Testis (tissue), 2 donors: Measurements from ENCODE around the gene ADGRE2.
"Not testable (repeated sequence)": the region's sequence is repeated elsewhere in the genome, so short reads cannot be mapped to it uniquely, and the experiment has no call there.

Experiments used
- CTCF ChIP-seq, 3 experiments: fragments of 450-650 bp in 2 of 3; fragments of 200-600 bp in 1 of 3; sonication (generic) in 1 of 3; IDR thresholded peaks; one replicate each; pipeline ENCODE4 v1.5.1; 2016 to 2019; ENCODE audit warnings: antibody characterized with exemption in 3 of 3, mild to moderate bottlenecking in 2 of 3, moderate library complexity in 1 of 3
- POLR2A ChIP-seq: fragments of 450-650 bp; IDR thresholded peaks from one replicate; pipeline ENCODE4 v1.6.1; 2017; ENCODE audit warnings: antibody characterized with exemption, mild to moderate bottlenecking, moderate library complexity

DNA sequence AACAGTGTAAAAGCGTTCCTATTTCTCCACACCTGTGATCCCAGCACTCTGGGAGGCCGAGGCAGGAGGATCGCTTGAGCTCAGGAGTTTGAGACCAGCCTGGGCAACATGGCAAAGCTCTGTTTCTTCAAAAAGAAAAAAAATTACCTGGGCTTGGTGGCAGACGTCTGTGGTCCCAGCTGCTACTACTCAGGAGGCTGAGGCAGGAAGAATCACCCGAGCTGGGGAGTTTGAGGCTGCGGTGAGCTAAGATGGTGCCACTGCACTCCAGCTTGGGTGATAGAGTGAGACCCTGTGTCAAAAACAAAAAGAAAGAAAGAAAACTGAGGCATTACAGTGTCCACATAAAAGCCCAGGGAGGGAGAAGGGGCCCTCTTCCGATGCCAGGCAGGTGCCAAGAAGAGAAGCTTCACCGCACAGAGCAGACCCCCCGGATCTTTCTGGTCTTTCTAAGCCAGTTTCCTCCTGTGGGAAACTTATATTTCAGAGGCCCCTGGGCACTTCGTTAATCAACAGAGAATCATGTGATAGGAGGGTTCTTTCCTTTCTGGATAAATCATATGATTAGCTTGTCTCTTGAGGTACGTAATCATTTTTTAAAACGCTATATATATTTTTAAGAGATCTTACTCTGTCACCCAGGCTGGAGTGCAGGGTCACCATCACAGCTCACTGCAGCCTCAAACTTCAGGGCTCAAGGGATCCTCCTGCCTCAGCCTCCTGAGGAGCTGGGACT lies at the start of gene ADGRE2:
- TF ChIP-seq CTCF (IDR thresholded peaks at IDR 0.05); POLR2A: not testable (repeated sequence)
